ENCODE results near the gene LMTK2. TPM values are rescaled to one million over a fixed set of nuclear protein-coding genes. Genes with fewer than 3 reads are reported as not detected.
A peak's percentile ranks its signal among the peaks of the same experiment; 100 is the strongest.

Gene LMTK2
- total and polyA plus RNA-seq, 2 donors (not counting 1 experiment from before 2014, with no cell fraction given) = 4.9 to 13.1 TPM

DNA sequence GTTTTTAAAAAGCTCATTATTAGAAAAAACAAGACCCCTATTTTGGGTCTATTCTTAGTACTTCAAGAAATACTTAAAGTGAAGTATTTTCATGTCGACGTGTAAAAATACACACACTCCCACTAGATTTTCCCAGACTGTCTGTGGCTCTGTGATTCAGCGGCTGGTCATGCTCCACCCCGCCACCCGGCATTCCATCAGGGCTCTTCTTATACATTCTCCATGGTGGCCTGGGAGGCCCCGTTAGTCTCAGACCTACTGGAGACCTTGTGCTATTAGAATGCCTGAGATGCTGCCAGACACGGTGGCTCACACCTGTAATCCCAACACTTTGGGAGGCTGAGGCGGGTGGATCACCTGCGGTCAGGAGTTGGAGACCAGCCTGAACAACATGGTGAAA, 132.3 kb downstream of the LMTK2 start:
- Mint-ChIP-seq H3K4me1 (no peaks in the 10 kb centered on the region), H3K4me3 (no peak overlapping the region), H3K27me3 (no peaks in the 10 kb centered on the region), H3K9me3 (ENCODE audit: insufficient read depth) (no peaks in the 10 kb centered on the region), H3K27ac (no peak overlapping the region)
- intact Hi-C loops (cut with micrococcal nuclease) = no loop called here
- H3K9me3 ChIP-seq (ENCODE audit: control extremely low read depth in 1 of 3, control insufficient read depth in 2 of 3, insufficient read depth in 1 of 3, low read length in 2 of 3) = no peaks in the 10 kb centered on the region
- ChIA-PET POLR2A (no interaction called here), CTCF (no interaction called here)
- H3K4me1 ChIP-seq (ENCODE audit: control insufficient read depth in 2 of 2, insufficient read depth in 2 of 2, low read length in 2 of 2) = no peaks in the 10 kb centered on the region
- no peaks in the 10 kb centered on the region for H3K79me2 ChIP-seq (ENCODE audit: control insufficient read depth, insufficient read depth, low read length)
- ATAC-seq (ENCODE audit: low read depth) = no peak
- WGBS (ENCODE audit: insufficient coverage) = 100% methylated on average over 6 of the region's 9 CpGs
- H4K20me1 ChIP-seq (ENCODE audit: control insufficient read depth, insufficient read depth, low read length, poor library complexity, severe bottlenecking) = peaks cover 22% of the 10 kb centered on the region
- H3K27ac ChIP-seq (ENCODE audit: low read length in 2 of 2) = no peak overlapping the region
- DNase-seq = no peak
- H3K27me3 ChIP-seq (replicated peaks in 1 of 4; ENCODE audit: control extremely low read depth in 1 of 4, control insufficient read depth in 3 of 4, insufficient read depth in 4 of 4, low read length in 3 of 4) = no peaks in the 10 kb centered on the region
- H3K9ac ChIP-seq (ENCODE audit: low read length) = no peak overlapping the region
- no peak overlapping the region for H3K4me3 ChIP-seq (ENCODE audit: control extremely low read depth in 1 of 5, extremely low read depth in 1 of 5, insufficient read depth in 1 of 5, low read depth in 2 of 5, low read length in 4 of 5)
- H3K4me2 ChIP-seq (replicated peaks; ENCODE audit: low read depth, low read length, poor library complexity, severe bottlenecking) = no peak overlapping the region
- H3K36me3 ChIP-seq (replicated peaks in 1 of 2; ENCODE audit: control extremely low read depth in 1 of 2, control insufficient read depth in 1 of 2, extremely low read depth in 1 of 2, insufficient read depth in 2 of 2, low read length in 1 of 2) = peaks cover 0 to 43% of the 10 kb centered on the region in 2 experiments
- no peak for TF ChIP-seq EZH2 (IDR thresholded peaks at IDR 0.05; ENCODE audit: borderline replicate concordance, insufficient read depth, low read depth, low read length, poor library complexity, severe bottlenecking)
- TF ChIP-seq, protein P1, sequence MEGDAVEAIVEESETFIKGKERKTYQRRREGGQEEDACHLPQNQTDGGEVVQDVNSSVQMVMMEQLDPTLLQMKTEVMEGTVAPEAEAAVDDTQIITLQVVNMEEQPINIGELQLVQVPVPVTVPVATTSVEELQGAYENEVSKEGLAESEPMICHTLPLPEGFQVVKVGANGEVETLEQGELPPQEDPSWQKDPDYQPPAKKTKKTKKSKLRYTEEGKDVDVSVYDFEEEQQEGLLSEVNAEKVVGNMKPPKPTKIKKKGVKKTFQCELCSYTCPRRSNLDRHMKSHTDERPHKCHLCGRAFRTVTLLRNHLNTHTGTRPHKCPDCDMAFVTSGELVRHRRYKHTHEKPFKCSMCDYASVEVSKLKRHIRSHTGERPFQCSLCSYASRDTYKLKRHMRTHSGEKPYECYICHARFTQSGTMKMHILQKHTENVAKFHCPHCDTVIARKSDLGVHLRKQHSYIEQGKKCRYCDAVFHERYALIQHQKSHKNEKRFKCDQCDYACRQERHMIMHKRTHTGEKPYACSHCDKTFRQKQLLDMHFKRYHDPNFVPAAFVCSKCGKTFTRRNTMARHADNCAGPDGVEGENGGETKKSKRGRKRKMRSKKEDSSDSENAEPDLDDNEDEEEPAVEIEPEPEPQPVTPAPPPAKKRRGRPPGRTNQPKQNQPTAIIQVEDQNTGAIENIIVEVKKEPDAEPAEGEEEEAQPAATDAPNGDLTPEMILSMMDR (IDR thresholded peaks at IDR 0.05) = no peak
- no peak overlapping the region for H2AFZ ChIP-seq (ENCODE audit: insufficient read depth, low read depth, low read length, poor library complexity, severe bottlenecking)

GRCh38 chr7:98240961-98241673, 134.5 kb downstream of the LMTK2 start:
- H3K4me3 Mint-ChIP-seq = no peak overlapping the region
- no peaks in the 10 kb centered on the region for H3K27me3 Mint-ChIP-seq
- DNase-seq = peak; percentile 46
- CTCF ChIA-PET = interaction anchor here (0.9 to 1.1 kb wide), 3 partner anchors 12 to 220 kb away, joined by 3 to 4 read pairs (median 3); no protein-coding TSS in a partner anchor
- no peak overlapping the region for H3K4me3 ChIP-seq (ENCODE audit: control extremely low read depth in 1 of 5, extremely low read depth in 1 of 5, insufficient read depth in 1 of 5, low read depth in 2 of 5, low read length in 4 of 5)
- no peak overlapping the region for H3K27ac Mint-ChIP-seq
- H3K27ac ChIP-seq (ENCODE audit: low read length in 2 of 2) = no peak overlapping the region
- no peaks in the 10 kb centered on the region for H3K4me1 ChIP-seq (ENCODE audit: control insufficient read depth in 2 of 2, insufficient read depth in 2 of 2, low read length in 2 of 2)
- no peak overlapping the region for H2AFZ ChIP-seq (ENCODE audit: insufficient read depth, low read depth, low read length, poor library complexity, severe bottlenecking)
- H3K4me2 ChIP-seq (replicated peaks; ENCODE audit: low read depth, low read length, poor library complexity, severe bottlenecking) = no peak overlapping the region
- no peaks in the 10 kb centered on the region for H3K9me3 ChIP-seq (ENCODE audit: control extremely low read depth in 1 of 3, control insufficient read depth in 2 of 3, insufficient read depth in 1 of 3, low read length in 2 of 3)
- peaks cover 16% of the 10 kb centered on the region for H3K79me2 ChIP-seq (ENCODE audit: control insufficient read depth, insufficient read depth, low read length)
- H3K9me3 Mint-ChIP-seq (ENCODE audit: insufficient read depth) = no peaks in the 10 kb centered on the region
- WGBS (ENCODE audit: insufficient coverage) = 82% methylated on average over 13 of the region's 19 CpGs
- H3K9ac ChIP-seq (ENCODE audit: low read length) = no peak overlapping the region
- TF ChIP-seq EZH2 (IDR thresholded peaks at IDR 0.05; ENCODE audit: borderline replicate concordance, insufficient read depth, low read depth, low read length, poor library complexity, severe bottlenecking) = no peak
- TF ChIP-seq, protein P1 (IDR thresholded peaks at IDR 0.05) = peak; percentile 67
- peaks cover 39% of the 10 kb centered on the region for H4K20me1 ChIP-seq (ENCODE audit: control insufficient read depth, insufficient read depth, low read length, poor library complexity, severe bottlenecking)
- ATAC-seq (ENCODE audit: low read depth) = peak; percentile 57
- POLR2A ChIA-PET = no interaction called here
- H3K4me1 Mint-ChIP-seq = no peaks in the 10 kb centered on the region
- intact Hi-C loops (cut with micrococcal nuclease) = loop anchor here (1.0 kb wide), 2 partner anchors 10 to 73 kb away; no protein-coding TSS in a partner anchor
- peaks cover 0 to 59% of the 10 kb centered on the region in 2 experiments for H3K36me3 ChIP-seq (replicated peaks in 1 of 2; ENCODE audit: control extremely low read depth in 1 of 2, control insufficient read depth in 1 of 2, extremely low read depth in 1 of 2, insufficient read depth in 2 of 2, low read length in 1 of 2)
- H3K27me3 ChIP-seq (replicated peaks in 1 of 4; ENCODE audit: control extremely low read depth in 1 of 4, control insufficient read depth in 3 of 4, insufficient read depth in 4 of 4, low read length in 3 of 4) = no peaks in the 10 kb centered on the region

All from B cell (primary cell).